ENCODE measurements around the gene POMT2. TPM values are rescaled to one million over a fixed set of nuclear protein-coding genes. Genes with fewer than 3 reads are reported as not detected.
"Not testable (repeated sequence)": the region's sequence is repeated elsewhere in the genome, so short reads cannot be mapped to it uniquely, and the experiment has no call there.

Gene POMT2
- total RNA-seq, 1 donor from 2014 or later = 11.4 TPM

DNA sequence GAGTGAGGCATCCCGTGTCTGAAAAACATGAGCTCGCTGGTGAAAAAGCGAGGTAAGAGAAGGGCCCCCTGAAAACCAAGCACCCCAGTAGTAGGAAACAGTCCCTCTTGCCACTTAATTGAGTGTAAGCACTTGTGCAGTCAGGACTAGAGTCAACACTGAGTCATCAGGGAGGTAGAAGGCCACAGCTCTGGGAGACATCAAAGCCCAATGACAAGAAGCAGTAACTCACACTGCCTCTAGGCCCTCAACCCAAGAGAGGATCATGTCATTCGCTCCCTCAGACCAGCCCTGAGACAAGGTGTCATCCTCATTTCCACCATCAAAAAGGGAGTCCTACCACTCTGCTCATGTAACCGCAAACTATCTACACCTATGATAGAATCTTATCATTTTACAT is 17.8 kb downstream of the POMT2 start:
- intact Hi-C loops (cut with micrococcal nuclease) = loop anchor here (1.0 to 5.0 kb wide), 6 partner anchors 18 to 458 kb away; partner anchors contain the start of genes CIPC, GSTZ1, SNW1 and SPTLC2

DNA sequence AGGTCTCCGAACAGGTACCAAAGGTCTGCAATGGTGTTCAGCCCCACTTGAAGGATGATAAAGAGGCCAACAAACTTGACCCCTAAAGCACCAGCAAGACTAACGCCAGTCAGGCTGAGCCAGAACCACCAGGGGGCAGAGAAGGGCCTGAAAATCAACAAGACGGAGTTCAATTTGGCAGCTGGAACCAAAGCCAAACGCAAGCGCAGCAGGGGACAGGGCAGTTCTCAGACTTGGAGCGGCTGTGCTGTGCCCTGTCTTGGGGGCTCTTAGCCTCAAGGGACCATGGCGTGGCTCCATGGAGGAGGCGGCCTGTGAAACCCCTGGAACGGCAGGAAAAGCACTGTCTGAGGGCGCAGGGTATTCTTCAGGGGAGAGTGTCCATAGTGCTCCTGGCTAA is 19.6 kb downstream of the POMT2 start:
- intact Hi-C loops (cut with micrococcal nuclease) = loop anchor here (1.0 to 5.0 kb wide), 3 partner anchors 15 to 316 kb away; partner anchors contain the start of gene SPTLC2

GRCh38 chr14:77299771-77300170 is 20.9 kb downstream of the POMT2 start:
- intact Hi-C loops (cut with micrococcal nuclease) = loop anchor here (5.0 kb wide), 1 partner anchor 318 kb away; the partner anchor contains the start of gene SPTLC2

- intact Hi-C loops (cut with micrococcal nuclease) = no loop called here
These were observed 23.8 kb downstream of the POMT2 start for GRCh38 chr14:77296906-77297305.

- intact Hi-C loops (cut with micrococcal nuclease) = no loop called here
These were observed 24.5 kb downstream of the POMT2 start for GRCh38 chr14:77296155-77296554.

GRCh38 chr14:77290705-77291104 is 30.0 kb downstream of the POMT2 start:
- intact Hi-C loops (cut with micrococcal nuclease) = no loop called here

DNA sequence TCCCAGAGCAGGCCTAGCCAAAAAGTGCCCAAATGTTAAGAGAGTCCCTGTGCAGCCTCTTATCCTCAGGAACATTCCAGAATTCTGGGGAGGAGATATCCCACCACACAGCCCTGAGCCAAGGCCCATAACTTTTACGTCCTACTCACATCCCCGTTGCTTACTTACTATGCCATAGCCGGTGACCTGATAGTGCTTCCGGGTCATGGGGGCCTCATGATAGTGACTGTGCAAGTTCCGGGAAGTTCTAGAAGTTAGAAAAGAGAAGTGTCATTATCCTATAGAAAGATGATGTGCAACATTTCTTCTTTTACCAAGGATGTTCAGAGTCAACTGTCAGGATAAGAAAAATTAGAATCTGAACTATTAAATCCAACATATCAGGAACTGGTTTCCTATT is 34.1 kb downstream of the POMT2 start:
- intact Hi-C loops (cut with micrococcal nuclease) = no loop called here

DNA sequence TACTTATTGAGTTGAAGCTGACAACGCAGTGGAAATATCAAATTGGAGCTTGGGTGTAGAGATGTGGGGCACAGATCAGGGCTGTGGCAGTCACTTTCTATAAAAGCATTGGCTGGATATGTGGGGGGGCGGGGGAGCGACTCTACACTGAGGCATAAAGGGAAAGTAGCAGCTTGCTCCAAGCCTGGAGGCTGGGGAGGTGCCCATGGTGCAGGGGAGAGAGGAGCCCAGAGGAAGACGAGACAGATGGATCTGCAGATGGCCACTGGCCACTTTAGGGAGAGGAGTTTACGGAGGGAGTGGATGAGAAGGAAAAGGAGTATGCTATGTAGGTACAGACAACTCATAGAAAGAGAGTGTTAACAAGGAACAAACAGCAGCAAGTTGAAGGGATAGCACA is 36.2 kb downstream of the POMT2 start:
- intact Hi-C loops (cut with micrococcal nuclease) = no loop called here

DNA sequence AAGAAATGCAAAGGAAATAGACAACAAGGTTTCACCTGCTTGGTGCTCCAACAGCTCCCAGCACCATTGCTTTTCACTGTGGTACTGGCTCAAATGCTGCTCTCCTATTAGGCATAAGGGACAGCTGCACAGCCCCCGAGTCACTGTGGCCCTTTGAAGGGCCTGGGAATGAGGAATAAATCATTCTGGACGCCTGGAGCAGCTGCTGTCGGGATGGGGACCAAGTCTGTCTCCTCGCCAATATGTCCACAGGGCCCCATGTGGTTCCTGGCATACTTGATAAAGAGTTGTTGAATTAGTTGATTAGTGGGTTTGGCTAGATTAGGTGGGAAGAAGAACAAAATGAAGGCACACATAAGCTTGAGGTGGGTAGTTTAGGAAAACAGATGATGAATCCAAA is 36.6 kb downstream of the POMT2 start:
- intact Hi-C loops (cut with micrococcal nuclease) = no loop called here

GRCh38 chr14:77281852-77282410 is 38.8 kb downstream of the POMT2 start:
- intact Hi-C loops (cut with micrococcal nuclease) = no loop called here

GRCh38 chr14:77280921-77281320 is 39.8 kb downstream of the POMT2 start:
- intact Hi-C loops (cut with micrococcal nuclease) = not testable (repeated sequence)

DNA sequence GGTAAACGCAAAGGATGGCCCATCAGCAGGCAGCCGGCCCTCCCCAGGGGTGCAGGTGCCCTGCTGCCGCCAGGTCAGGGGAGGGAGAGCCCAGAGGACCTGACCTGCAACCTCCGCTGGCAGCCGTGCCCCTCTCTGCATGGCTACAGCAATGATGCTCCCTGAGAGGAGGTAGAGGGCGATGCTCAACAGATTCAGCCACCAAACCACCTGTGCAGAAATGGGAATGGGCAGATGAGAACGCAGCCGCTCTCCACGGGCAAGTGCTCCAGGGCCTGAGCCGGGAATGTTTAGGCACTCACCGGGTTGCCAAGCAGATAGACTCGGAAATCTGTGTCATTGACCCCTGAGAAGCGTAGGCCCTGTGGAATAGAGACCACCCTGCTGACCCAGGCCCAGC is 41.0 kb downstream of the POMT2 start:
- intact Hi-C loops (cut with micrococcal nuclease) = no loop called here

- intact Hi-C loops (cut with micrococcal nuclease) = no loop called here
These were observed 42.0 kb downstream of the POMT2 start for GRCh38 chr14:77278461-77279230.

- intact Hi-C loops (cut with micrococcal nuclease) = no loop called here
These were observed 43.7 kb downstream of the POMT2 start for GRCh38 chr14:77276959-77277358.

- intact Hi-C loops (cut with micrococcal nuclease) = no loop called here
These were observed 44.3 kb downstream of the POMT2 start for GRCh38 chr14:77276295-77276935.

GRCh38 chr14:77275601-77276017 is 45.1 kb downstream of the POMT2 start:
- intact Hi-C loops (cut with micrococcal nuclease) = no loop called here

DNA sequence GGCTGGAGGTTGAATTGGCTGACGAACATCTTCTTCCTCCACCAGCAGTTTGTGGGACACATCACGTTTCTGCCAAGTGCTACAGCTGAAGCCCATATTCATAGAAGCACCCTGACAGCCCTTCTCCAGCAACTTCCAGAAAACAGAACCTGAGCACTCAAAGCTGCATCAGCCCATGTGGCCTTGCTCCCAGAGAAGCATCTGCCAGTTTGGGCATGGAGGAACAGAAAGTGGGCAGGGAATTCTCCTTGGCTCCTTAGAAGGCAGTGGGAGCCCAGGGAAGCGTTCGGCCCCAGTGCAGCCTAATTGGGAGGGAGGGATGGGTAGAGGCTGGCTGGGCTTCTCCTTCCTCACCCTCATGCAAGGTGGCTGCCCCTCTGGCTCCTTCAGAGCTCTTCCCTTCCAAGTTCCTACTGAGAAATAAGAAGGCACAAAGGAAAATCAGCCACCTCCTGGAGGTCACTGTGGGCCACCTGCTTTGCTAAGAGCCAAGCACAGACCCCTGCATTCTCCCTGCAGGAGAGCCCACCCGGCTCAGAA is 45.6 kb downstream of the POMT2 start:
- intact Hi-C loops (cut with micrococcal nuclease) = no loop called here

DNA sequence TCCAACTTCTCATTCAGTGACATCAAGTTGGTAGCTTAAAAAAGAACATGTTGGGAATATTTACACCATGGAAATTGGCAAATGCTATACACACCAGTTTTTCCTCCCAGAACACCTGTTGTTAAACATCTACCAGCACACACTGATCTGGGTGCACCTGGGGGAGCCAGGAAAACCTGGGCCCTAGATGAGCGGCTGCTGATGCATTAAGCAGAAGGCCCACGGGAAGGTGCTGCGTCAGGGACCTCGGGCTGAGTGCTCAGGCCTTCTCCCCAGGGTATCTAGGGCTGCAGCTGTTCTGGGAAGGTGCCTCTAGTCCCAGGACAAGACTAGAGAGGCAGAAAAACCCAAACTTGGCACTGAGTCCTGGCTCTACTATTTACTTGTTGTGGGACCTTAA is 46.9 kb downstream of the POMT2 start:
- intact Hi-C loops (cut with micrococcal nuclease) = no loop called here

DNA sequence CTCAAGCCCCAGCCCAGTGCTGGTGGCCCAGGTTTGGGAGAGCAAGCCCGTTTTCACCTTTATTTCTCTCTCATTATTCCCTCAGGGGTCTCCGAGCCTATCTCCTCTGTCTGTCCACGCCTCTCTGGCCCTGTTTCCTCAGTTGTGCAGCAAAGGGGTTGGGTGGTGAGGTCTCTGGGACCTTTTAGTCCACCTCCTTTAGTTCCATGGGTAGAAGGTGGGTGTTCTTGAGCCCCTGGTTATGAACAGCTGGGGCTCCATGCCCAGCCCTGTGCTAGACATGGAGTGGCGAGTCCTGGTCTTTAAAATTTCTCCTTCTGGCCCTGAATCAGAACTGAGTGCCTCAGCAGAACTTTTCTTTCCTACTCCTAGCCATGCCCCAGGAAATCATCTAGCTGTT is 48.4 kb downstream of the POMT2 start:
- intact Hi-C loops (cut with micrococcal nuclease) = no loop called here

- intact Hi-C loops (cut with micrococcal nuclease) = no loop called here
These were observed 49.5 kb downstream of the POMT2 start, which contains the start of gene NGB for GRCh38 chr14:77271113-77271710. Gene NGB, minus strand, starts transcription at chr14:77271206. Its CDS starts 269 bp downstream, at chr14:77270937.

- intact Hi-C loops (cut with micrococcal nuclease) = no loop called here
These were observed 50.1 kb downstream of the POMT2 start for GRCh38 chr14:77270361-77271112.

Data from T-helper 1 cell treated with Interleukin-12 subunit alpha and Interleukin-12 subunit beta and Interleukin-4 antibody, amounts not matched to agents 30 ng/mL and 1 ng/mL, for 36 hours (primary cell).